HepG2 (cell line): ENCODE data around the gene MN1. TPM values are rescaled to one million over a fixed set of nuclear protein-coding genes. Genes with fewer than 3 reads are reported as not detected.

ENCODE experiments used
- ATAC-seq: fragments of 200-7000 bp; cut with Tn5 transposase; 3 replicates; pipeline ENCODE4 v1.9.1; 2020; ENCODE audit warnings: mild to moderate bottlenecking, moderate library complexity
- BruUV-seq: library from RNA; stranded (reverse); fragments of 400-500 nt; replicated peaks from 2 replicates; lab custom pipeline; 2021; lab: Mats Ljungman, UMichigan
- CTCF ChIA-PET: fragments of 300-600 bp; formaldehyde crosslinking; extraction: SDS; loops from one replicate; lab custom pipeline; 2021; ENCODE audit warnings: low total read pairs, inconsistent platforms, low intra/inter-chr PET ratio; lab: Yijun Ruan, JAX
- POLR2A ChIA-PET: fragments of 350-600 bp; sonication (Branson Sonifier 250); formaldehyde crosslinking; loops from one replicate; lab custom pipeline; 2020; ENCODE audit warnings: antibody characterized with exemption, inconsistent platforms; lab: Yijun Ruan, JAX
- DNase-seq: peaks from one replicate; pipeline ENCODE4 v3.0.0-alpha.2; 2015; ENCODE audit warnings: low spot score
- FAIRE-seq: peaks from 3 replicates; lab custom pipeline; 2011; peaks lifted over from hg19 to GRCh38; lab: Jason Lieb, UNC
- H2AFZ ChIP-seq: one replicate; pipeline ENCODE4 v1.6.1; 2011; ENCODE audit warnings: low read length, inconsistent platforms
- H3K27ac ChIP-seq: fragments of 300-600 bp; 3 replicates; pipeline ENCODE4 v1.8.0; 2011; ENCODE audit warnings: mixed run types, mild to moderate bottlenecking, mixed read lengths, low read length, inconsistent platforms; ENCODE audit not compliant: insufficient read depth; ENCODE audit errors: extremely low read length
- H3K27me3 ChIP-seq, 2 experiments: fragments of 200-600 bp in 1 of 2; 2 replicates in 1 of 2; 3 replicates in 1 of 2; pipeline versions ENCODE4 v1.6.0 to v1.8.0; 2011; ENCODE audit warnings: low read length in 2 of 2, mild to moderate bottlenecking in 2 of 2, moderate library complexity in 2 of 2, inconsistent platforms in 1 of 2; ENCODE audit not compliant: insufficient read depth in 2 of 2, control insufficient read depth in 1 of 2
- H3K36me3 ChIP-seq, 2 experiments: fragments of 200-600 bp in 1 of 2; replicated peaks in 1 of 2; 2 replicates in 1 of 2; 3 replicates in 1 of 2; pipeline versions ENCODE4 v1.5.1 to v1.8.0; 2011; ENCODE audit warnings: low read length in 2 of 2, inconsistent platforms in 1 of 2; ENCODE audit not compliant: insufficient read depth in 2 of 2, control insufficient read depth in 1 of 2
- H3K4me1 ChIP-seq: 2 replicates; pipeline ENCODE4 v1.5.1; 2012; ENCODE audit warnings: low read length, inconsistent platforms; ENCODE audit not compliant: insufficient read depth
- H3K4me2 ChIP-seq: 2 replicates; pipeline ENCODE4 v1.6.0; 2011; ENCODE audit warnings: low read depth, low read length, inconsistent platforms
- H3K4me3 ChIP-seq, 3 experiments: fragments of 200-600 bp in 1 of 3; sonication (generic), shearing (Covaris generic) in 1 of 3; replicated peaks in 1 of 3; 2 replicates each; pipeline ENCODE4 v1.5.1; 2011 to 2016; ENCODE audit warnings: low read length in 3 of 3, inconsistent platforms in 2 of 3, low read depth in 2 of 3, mild to moderate bottlenecking in 2 of 3, control low read depth in 1 of 3, mixed read lengths in 1 of 3; ENCODE audit not compliant: insufficient read depth in 1 of 3
- H3K79me2 ChIP-seq: one replicate; pipeline ENCODE4 v1.6.1; 2011; ENCODE audit warnings: low read length, inconsistent platforms; ENCODE audit not compliant: insufficient read depth
- H3K9ac ChIP-seq: 2 replicates; pipeline ENCODE4 v1.6.0; 2011; ENCODE audit warnings: mild to moderate bottlenecking, low read depth, low read length, inconsistent platforms; ENCODE audit not compliant: insufficient read depth
- H3K9me3 ChIP-seq: 2 replicates; pipeline ENCODE4 v1.5.1; 2012; ENCODE audit warnings: mild to moderate bottlenecking, low read length
- H4K20me1 ChIP-seq: 2 replicates; pipeline ENCODE4 v1.6.0; 2011; ENCODE audit warnings: inconsistent platforms, mild to moderate bottlenecking, low read length, moderate library complexity; ENCODE audit not compliant: insufficient read depth
- PCBP1 ChIP-seq: fragments of 200-400 bp; formaldehyde crosslinking; IDR thresholded peaks from 2 replicates; pipeline ENCODE4 v1.6.1; 2017; ENCODE audit warnings: mild to moderate bottlenecking, low read depth, low read length, borderline replicate concordance
- RBAK ChIP-seq: sonication (generic); formaldehyde crosslinking; IDR thresholded peaks from 2 replicates; pipeline ENCODE4 v1.5.1; 2020; ENCODE audit warnings: mild to moderate bottlenecking, missing genetic modification reagents
- ZNF260 ChIP-seq: sonication (generic); formaldehyde crosslinking; IDR thresholded peaks from 2 replicates; pipeline ENCODE4 v1.4.0; 2020; ENCODE audit warnings: missing genetic modification reagents, low read depth, mild to moderate bottlenecking, borderline replicate concordance
- WGBS: methylation state at CpG from one replicate; pipeline ENCODE4 v1.1.6; 2017; ENCODE audit warnings: low lambda C conversion rate; 5-methylcytosine and 5-hydroxymethylcytosine counted together
- in situ Hi-C: cut with HindIII; loops from 2 replicates; pipeline ENCODE4 v1.10.0; 2017; ENCODE audit warnings: low pct_unique_long_range_greater_than_20kb; ENCODE audit not compliant: extremely low pct_ligation_motif_present
- intact Hi-C: fragments of 100-400 bp; cut with micrococcal nuclease; formaldehyde crosslinking; loops from one replicate; pipeline ENCODE4 v1.10.0; 2022; ENCODE audit not compliant: unreplicated experiment
- polyA plus RNA-seq, 8 experiments: library from polyadenylated mRNA; depleted of rRNA in 3 of 8; stranded (reverse) in 7 of 8; unstranded in 1 of 8; fragments of >200 nt; fragmentation: Illumina TruSeq in 4 of 8; extraction: Trizol in 4 of 8; gene quantifications; 2 replicates each; pipeline versions ENCODE4 v1.2.1 to v1.2.3, GENCODE V29; 2011 to 2016; ENCODE audit warnings: low read depth in 4 of 8, missing spikeins in 1 of 8, mixed read lengths in 1 of 8; ENCODE audit not compliant: insufficient read depth in 1 of 8
- total RNA-seq, 5 experiments: library from RNA; depleted of rRNA; stranded (reverse); fragments of >200 nt; fragmentation: Illumina TruSeq; extraction: Trizol; gene quantifications; 2 replicates each; pipeline ENCODE4 v1.2.3, GENCODE V29; 2016; ENCODE audit warnings: low read depth in 1 of 5

The MN1 gene
- total and polyA plus RNA-seq, 2 of the 13 experiments (the other 11 are each of a cell fraction or from before 2014, with no cell fraction given) = 0.01 TPM; not detected in 1

DNA sequence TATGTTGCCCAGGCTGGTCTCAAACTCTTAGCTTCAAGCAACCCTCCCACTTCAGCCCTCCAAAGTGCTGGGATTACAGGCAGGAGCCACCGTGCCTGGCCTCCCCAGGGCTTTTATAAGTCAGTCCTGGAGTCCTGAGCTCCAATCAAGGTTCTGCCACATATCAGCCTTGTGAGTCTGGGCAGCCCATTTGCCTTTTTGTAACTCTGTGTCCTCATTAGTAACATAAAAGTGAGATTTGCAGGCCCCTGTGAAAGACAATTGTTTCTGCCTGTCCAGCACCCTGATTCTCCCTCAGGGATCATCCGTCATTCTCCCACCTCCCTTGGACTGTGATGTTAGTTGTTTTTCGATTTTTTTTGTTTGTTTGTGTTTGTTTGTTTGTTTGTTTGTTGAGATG lies 89.8 kb downstream of the MN1 start:
- Histone ChIP-seq H3K27ac (no peak overlapping the region), H3K36me3 (no peaks in the 10 kb centered on the region), H3K4me2 (no peak overlapping the region)
- no peak for DNase-seq
- CTCF ChIA-PET = no interaction called here
- WGBS = 23% methylated on average over 3 of the region's 3 CpGs
- ATAC-seq = no peak
- intact Hi-C loops = no loop called here
- TF ChIP-seq ZNF260 (CRISPR knock-in tag) = no peak
- TF ChIP-seq, all 625 proteins: peak for 0
- no peaks in the 10 kb centered on the region for H3K79me2 ChIP-seq
- no peak overlapping the region for H2AFZ ChIP-seq
- no peak overlapping the region for H3K4me3 ChIP-seq
- no peak for FAIRE-seq
- H3K9me3 ChIP-seq = no peaks in the 10 kb centered on the region
- no peaks in the 10 kb centered on the region for H3K4me1 ChIP-seq
- POLR2A ChIA-PET = no interaction called here
- BruUV-seq = no TSS peak
- H3K27me3 ChIP-seq = peaks cover 0 to 8% of the 10 kb centered on the region in 2 experiments; a peak in 2 of 5 replicates
- no peaks in the 10 kb centered on the region for H4K20me1 ChIP-seq
- H3K9ac ChIP-seq = no peak overlapping the region
- in situ Hi-C loops = no loop called here

DNA sequence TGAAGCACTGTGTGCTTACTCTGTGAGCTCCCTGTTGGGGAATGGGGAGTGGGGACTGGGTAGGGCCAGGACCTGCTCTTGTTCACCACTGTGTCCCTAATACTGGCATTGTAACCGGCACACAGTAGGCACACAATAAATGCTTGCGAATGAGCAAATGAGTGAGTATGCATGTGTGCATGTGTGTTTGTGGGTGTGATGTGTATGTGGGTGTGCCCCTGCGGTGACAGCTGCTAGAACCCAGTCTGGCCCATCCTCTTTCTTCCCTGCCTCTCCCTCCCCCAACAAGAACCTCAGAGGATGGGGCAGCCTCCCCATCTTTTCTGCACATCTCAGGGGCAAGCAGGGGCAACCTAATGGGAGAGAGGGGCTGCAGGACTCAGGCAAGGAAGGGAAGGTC lies 90.5 kb downstream of the MN1 start:
- in situ Hi-C loops = no loop called here
- no peak overlapping the region for H3K4me3 ChIP-seq
- TF ChIP-seq PCBP1 = no peak
- TF ChIP-seq RBAK (CRISPR knock-in tag) = no peak
- TF ChIP-seq, all 625 proteins: peak for 0
- Histone ChIP-seq H3K9me3 (no peaks in the 10 kb centered on the region), H3K36me3 (no peaks in the 10 kb centered on the region), H3K27ac (no peak overlapping the region), H2AFZ (no peak overlapping the region), H3K27me3 (peaks cover under 1 to 15% of the 10 kb centered on the region in 2 experiments; a peak in 2 of 5 replicates), H3K79me2 (no peaks in the 10 kb centered on the region), H3K4me1 (no peaks in the 10 kb centered on the region), H3K4me2 (no peak overlapping the region), H3K9ac (no peak overlapping the region), H4K20me1 (no peaks in the 10 kb centered on the region)
- FAIRE-seq = no peak
- CTCF ChIA-PET = no interaction called here
- POLR2A ChIA-PET = no interaction called here
- WGBS = 55% methylated on average over 3 of the region's 3 CpGs
- DNase-seq = no peak
- intact Hi-C loops = no loop called here
- BruUV-seq = no TSS peak
- ATAC-seq = no peak
